NCI-H1092 treated with DMSO at 0.1 percent for 48 hours (cell line): ENCODE measurements around the gene NAGA.
"Not testable (repeated sequence)": the region's sequence is repeated elsewhere in the genome, so short reads cannot be mapped to it uniquely, and the experiment has no call there.

Source experiments
- DNase-seq: peaks from one replicate; lab custom pipeline; 2025; lab: John Stamatoyannopoulos, UW

NAGA gene

DNA sequence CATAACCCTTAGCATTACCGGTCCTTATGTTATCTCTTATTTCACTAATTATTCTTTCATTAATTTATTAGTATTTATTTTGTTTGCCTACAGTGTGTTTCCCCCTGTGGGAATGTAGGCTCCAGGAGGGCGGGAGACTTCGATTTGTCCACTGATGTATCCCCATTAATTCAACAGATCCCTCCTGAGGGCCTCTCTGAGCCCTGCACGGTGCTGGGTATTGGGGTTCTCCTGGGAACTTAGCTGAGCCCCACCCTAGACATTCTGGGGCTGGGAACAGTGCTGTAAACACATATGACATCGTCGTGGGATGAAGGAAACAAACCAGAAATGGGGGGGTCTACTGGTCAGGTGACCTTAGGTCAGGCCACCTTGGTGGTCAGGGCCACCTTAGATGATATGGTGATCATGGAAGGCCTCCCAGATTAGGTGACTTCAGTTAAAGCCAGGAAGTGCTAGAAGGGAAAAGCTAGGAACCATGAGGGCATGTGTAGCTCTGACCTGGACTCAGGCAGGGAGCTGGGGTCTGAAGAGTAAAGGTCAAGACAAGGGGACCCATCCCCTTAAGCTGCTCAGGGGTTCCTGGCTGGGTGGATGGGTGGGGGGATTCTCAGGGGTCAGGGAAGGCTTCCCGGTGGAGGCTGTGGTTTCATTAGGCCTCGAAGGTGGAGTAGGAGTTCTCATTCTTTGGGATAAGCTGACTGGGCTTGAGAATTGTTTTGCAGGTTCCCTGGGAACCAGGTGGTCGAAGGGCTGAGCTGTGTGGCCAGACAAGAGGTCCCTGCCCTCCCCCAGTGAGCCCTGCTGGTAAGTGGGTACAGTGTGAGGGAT lies 4.4 kb upstream of the NAGA start:
- no peak for DNase-seq

DNA sequence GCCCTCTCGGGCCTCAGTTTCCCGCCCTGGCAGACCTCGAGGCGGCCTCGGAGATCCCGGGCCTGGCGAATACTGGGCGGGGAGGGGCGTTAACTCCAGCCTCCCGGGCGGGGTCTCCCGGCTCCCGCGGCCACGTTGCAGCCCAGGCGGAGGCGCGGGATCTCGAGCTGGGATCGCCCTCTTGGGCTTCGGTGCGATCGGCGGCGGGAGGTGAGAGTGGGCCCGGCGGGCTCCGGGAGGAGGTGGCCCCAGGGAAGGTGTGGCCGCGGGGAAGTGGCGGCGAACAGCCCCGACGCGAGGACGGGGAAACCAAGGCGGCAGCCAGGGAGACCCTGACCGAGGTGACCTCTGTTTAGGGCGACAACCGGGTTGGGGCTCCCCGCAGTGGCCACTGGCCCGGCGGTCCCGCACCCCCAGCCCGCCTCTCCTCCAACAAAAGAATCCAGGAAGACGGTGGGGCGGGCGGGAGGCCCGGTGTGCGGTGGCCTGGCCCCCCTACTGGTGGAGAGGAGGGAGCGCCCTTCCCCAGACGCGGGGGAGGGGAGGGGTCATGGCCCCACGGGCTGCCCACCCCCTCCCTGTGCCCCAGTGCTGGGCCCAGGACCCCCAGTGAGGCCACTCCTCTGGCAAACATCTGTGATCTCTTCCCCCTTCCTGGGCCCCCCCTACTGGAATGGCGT lies 3.7 kb upstream of the NAGA start, which contains the start of gene PHETA2:
Gene PHETA2 (plus strand): TSS at position 117 of the 680 bp plus-strand sequence. CDS start 3,046 bp downstream, outside the sequence.
- DNase-seq: no peak

DNA sequence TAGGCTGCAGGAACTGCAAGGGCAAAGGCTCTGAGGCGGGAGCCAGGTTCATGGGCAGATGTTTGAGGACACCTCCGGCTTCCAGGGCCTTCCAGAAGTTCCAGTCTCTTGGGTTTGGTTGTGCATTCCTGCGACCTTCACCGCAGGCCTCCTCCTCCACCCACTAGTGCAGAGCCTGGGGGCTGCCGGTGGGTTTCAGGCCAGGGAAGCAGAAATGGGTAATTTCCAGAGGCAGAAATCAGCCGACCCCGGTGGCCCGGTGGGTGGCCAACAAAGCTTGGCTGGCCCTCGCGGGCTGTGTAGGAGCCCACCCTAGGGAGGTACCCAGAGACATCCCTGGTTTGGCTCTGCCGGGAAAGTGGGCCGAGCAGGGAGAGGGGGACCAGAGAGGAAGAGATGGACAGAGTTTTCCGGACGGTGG lies 3.0 kb upstream of the NAGA start:
- DNase-seq: no peak

- no peak for DNase-seq
Measured at GRCh38 chr22:42072606-42073330, 2.2 kb upstream of the NAGA start.

- not testable (repeated sequence) for DNase-seq
Measured at GRCh38 chr22:42071508-42071907, 896 bp upstream of the NAGA start.

- no peak for DNase-seq
Measured at GRCh38 chr22:42069801-42070516, 653 bp downstream of the NAGA start.

- DNase-seq: no peak
Measured at GRCh38 chr22:42068291-42068690, 2.3 kb downstream of the NAGA start.

DNA sequence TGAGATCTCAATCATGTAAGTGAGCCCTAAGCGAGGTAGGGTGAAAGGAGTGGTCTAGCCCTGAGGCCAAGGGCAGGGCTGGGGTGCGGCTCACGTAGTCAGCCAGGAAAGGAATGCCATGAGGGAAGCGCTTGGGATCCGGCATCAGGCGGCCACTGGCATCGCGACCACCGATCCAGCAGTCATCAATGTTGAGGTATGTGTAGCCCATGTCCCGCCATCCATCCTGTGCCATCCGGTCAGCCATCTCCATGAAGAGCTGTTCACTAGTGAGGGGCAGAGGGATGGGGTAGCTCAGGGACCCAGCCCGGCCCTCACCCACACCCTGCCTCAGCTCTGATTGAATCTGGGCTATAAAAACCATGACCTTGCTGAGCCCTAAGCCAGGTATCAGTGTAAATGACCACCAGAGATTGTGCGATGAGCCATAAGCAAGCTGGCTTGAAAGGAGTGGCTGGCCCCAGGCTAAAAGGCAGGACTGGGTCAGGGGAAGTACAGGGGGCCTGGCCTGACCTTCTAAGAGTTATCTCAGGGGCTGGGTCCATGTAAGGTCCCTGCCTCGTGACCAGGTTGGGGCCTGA lies 2.9 kb downstream of the NAGA start:
- no peak for DNase-seq

GRCh38 chr22:42066937-42067336 lies 3.7 kb downstream of the NAGA start:
- DNase-seq: no peak

DNA sequence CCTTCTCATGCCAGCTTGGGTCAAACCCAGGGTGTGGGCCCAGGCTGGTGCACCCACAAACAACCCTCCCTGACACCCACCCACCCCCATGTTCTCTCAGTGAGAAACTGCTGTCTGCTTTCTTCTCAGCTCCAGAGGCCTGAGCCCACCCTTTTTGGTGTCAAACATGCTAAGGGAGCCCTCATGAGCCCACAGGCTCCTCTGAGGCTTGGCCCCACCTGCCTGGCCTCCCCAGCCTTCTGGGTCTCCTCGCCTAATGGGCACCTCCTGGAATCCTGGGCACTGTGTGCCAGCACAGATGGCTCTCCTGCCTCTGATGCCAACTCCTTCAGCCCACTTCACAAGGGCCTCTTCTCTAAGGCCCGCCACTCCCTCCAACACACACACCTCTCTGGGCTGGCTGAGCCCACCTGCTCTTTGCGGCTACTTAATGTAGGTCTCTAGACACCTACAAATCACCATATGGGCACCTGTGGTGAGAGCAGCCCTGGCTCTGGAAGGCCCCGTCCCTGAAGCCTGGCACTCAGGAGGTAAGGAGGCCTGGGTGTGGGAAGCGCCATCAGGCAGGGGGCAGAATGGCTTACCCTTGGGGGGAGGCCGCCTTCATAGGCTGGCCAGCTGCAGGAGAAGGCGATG lies 4.4 kb downstream of the NAGA start:
- no peak for DNase-seq

- DNase-seq: no peak
Measured at GRCh38 chr22:42065438-42066125, 5.0 kb downstream of the NAGA start.

- no peak for DNase-seq
Measured at GRCh38 chr22:42064629-42065028, 6.0 kb downstream of the NAGA start.

DNA sequence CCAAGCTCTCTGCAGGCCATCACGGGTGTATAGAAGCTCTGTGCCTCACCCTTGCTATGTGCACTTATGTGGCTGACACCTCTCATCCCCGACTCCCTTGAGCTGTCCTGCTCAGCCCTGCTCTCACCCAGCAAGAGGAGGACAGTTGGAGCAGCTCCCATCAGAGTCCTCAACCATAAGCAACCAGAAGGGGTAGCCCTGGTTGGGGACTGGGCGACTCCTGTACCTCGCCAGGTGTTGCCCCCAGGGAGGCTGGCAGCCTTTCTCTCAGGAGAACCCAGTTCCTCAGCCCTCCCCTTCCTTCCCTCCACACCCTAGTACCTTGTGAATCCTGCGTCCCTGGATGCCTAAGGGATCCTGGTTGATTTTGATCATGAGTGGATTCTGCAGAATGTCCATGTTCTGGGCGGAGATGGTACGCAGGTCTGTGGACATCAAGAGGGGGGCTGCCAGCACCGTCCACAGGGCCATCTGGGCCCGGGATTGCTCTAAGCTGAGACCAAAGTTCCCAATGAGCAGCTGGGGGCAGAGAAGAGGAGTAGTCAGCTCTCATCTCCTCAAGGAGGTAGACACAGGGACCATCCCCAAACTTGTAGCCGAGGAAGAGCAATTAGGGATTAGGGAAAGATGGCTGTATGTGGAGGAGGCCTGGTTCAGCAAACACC lies 8.0 kb downstream of the NAGA start:
- DNase-seq: no peak

GRCh38 chr22:42061041-42061440 lies 9.6 kb downstream of the NAGA start:
- no peak for DNase-seq

DNA sequence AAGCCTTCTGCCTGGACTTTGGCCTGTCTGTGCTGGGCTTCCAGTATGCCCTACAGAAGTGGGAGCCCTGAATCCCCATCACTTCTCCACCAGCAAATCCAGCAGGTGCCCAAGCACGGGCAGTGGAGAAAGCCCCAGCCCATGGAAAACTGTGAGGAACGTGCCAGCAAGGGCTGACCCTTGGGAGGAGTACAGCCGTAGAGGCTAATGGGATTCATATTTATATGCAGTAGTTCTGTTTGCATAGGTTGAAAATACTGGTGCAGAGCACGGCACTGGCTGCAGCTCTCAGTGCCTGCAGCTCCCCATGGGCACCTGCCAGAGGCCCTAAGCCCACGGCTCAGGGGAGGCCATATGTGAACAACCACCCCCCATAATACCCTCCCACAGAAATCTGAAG lies 10.1 kb downstream of the NAGA start:
- no peak for DNase-seq

- no peak for DNase-seq
Measured at GRCh38 chr22:42056757-42057511, 13.7 kb downstream of the NAGA start.

DNA sequence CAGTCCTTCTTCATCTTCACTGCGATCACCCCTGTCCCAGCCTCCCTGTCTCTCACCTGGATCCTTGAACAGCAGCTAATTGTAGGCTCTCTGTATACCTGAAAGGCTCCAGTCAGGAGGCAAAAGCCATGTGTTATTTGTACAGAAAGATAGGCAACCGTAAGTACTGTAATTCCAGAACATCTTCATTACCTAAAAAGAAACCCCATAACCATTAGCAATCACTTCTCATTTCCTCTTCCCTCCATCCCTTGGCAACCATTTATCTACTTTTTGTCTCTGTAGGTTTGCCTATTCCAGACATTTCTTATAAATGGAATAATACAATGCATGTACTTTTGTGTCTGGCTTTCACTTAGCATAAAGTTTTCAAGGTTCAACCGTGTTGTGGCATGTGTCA lies 17.8 kb downstream of the NAGA start:
- DNase-seq: no peak

GRCh38 chr22:42050641-42051180 lies 19.9 kb downstream of the NAGA start:
- no peak for DNase-seq

- DNase-seq: no peak
Measured at GRCh38 chr22:42041784-42042183, 28.8 kb downstream of the NAGA start.
